HepG2 (cell line): ENCODE data around the gene BST1. TPM values are rescaled to one million over a fixed set of nuclear protein-coding genes. Genes with fewer than 3 reads are reported as not detected.

Source experiments
- ATAC-seq: fragments of 200-7000 bp; cut with Tn5 transposase; 3 replicates; pipeline ENCODE4 v1.9.1; 2020; ENCODE audit warnings: mild to moderate bottlenecking, moderate library complexity
- BruUV-seq: library from RNA; stranded (reverse); fragments of 400-500 nt; replicated peaks from 2 replicates; lab custom pipeline; 2021; lab: Mats Ljungman, UMichigan
- CTCF ChIA-PET: fragments of 300-600 bp; formaldehyde crosslinking; extraction: SDS; loops from one replicate; lab custom pipeline; 2021; ENCODE audit warnings: low total read pairs, inconsistent platforms, low intra/inter-chr PET ratio; lab: Yijun Ruan, JAX
- POLR2A ChIA-PET: fragments of 350-600 bp; sonication (Branson Sonifier 250); formaldehyde crosslinking; loops from one replicate; lab custom pipeline; 2020; ENCODE audit warnings: antibody characterized with exemption, inconsistent platforms; lab: Yijun Ruan, JAX
- DNase-seq: peaks from one replicate; pipeline ENCODE4 v3.0.0-alpha.2; 2015; ENCODE audit warnings: low spot score
- FAIRE-seq: peaks from 3 replicates; lab custom pipeline; 2011; peaks lifted over from hg19 to GRCh38; lab: Jason Lieb, UNC
- H2AFZ ChIP-seq: one replicate; pipeline ENCODE4 v1.6.1; 2011; ENCODE audit warnings: low read length, inconsistent platforms
- H3K27ac ChIP-seq: fragments of 300-600 bp; 3 replicates; pipeline ENCODE4 v1.8.0; 2011; ENCODE audit warnings: mixed run types, mild to moderate bottlenecking, mixed read lengths, low read length, inconsistent platforms; ENCODE audit not compliant: insufficient read depth; ENCODE audit errors: extremely low read length
- H3K27me3 ChIP-seq, 2 experiments: fragments of 200-600 bp in 1 of 2; 2 replicates in 1 of 2; 3 replicates in 1 of 2; pipeline versions ENCODE4 v1.6.0 to v1.8.0; 2011; ENCODE audit warnings: low read length in 2 of 2, mild to moderate bottlenecking in 2 of 2, moderate library complexity in 2 of 2, inconsistent platforms in 1 of 2; ENCODE audit not compliant: insufficient read depth in 2 of 2, control insufficient read depth in 1 of 2
- H3K36me3 ChIP-seq, 2 experiments: fragments of 200-600 bp in 1 of 2; replicated peaks in 1 of 2; 2 replicates in 1 of 2; 3 replicates in 1 of 2; pipeline versions ENCODE4 v1.5.1 to v1.8.0; 2011; ENCODE audit warnings: low read length in 2 of 2, inconsistent platforms in 1 of 2; ENCODE audit not compliant: insufficient read depth in 2 of 2, control insufficient read depth in 1 of 2
- H3K4me1 ChIP-seq: 2 replicates; pipeline ENCODE4 v1.5.1; 2012; ENCODE audit warnings: low read length, inconsistent platforms; ENCODE audit not compliant: insufficient read depth
- H3K4me2 ChIP-seq: 2 replicates; pipeline ENCODE4 v1.6.0; 2011; ENCODE audit warnings: low read depth, low read length, inconsistent platforms
- H3K4me3 ChIP-seq, 3 experiments: fragments of 200-600 bp in 1 of 3; sonication (generic), shearing (Covaris generic) in 1 of 3; replicated peaks in 1 of 3; 2 replicates each; pipeline ENCODE4 v1.5.1; 2011 to 2016; ENCODE audit warnings: low read length in 3 of 3, inconsistent platforms in 2 of 3, low read depth in 2 of 3, mild to moderate bottlenecking in 2 of 3, control low read depth in 1 of 3, mixed read lengths in 1 of 3; ENCODE audit not compliant: insufficient read depth in 1 of 3
- H3K79me2 ChIP-seq: one replicate; pipeline ENCODE4 v1.6.1; 2011; ENCODE audit warnings: low read length, inconsistent platforms; ENCODE audit not compliant: insufficient read depth
- H3K9ac ChIP-seq: 2 replicates; pipeline ENCODE4 v1.6.0; 2011; ENCODE audit warnings: mild to moderate bottlenecking, low read depth, low read length, inconsistent platforms; ENCODE audit not compliant: insufficient read depth
- H3K9me3 ChIP-seq: 2 replicates; pipeline ENCODE4 v1.5.1; 2012; ENCODE audit warnings: mild to moderate bottlenecking, low read length
- H4K20me1 ChIP-seq: 2 replicates; pipeline ENCODE4 v1.6.0; 2011; ENCODE audit warnings: inconsistent platforms, mild to moderate bottlenecking, low read length, moderate library complexity; ENCODE audit not compliant: insufficient read depth
- ATRX ChIP-seq: sonication (generic); formaldehyde crosslinking; IDR thresholded peaks from 2 replicates; pipeline ENCODE4 v1.4.0; 2020; ENCODE audit warnings: missing genetic modification reagents, borderline replicate concordance
- BORCS8-MEF2B ChIP-seq: sonication (generic); formaldehyde crosslinking; IDR thresholded peaks from 2 replicates; pipeline ENCODE4 v1.8.0; 2022; ENCODE audit warnings: mild to moderate bottlenecking, missing genetic modification reagents
- CCAR2 ChIP-seq: fragments of 200-400 bp; formaldehyde crosslinking; optimal IDR thresholded peaks from 2 replicates; pipeline ENCODE3; 2018; ENCODE audit warnings: low read depth, mild to moderate bottlenecking, low read length, moderate library complexity
- HMGA1 ChIP-seq: sonication (generic); formaldehyde crosslinking; conservative IDR thresholded peaks from 2 replicates; pipeline ENCODE4 v1.4.0; 2020; ENCODE audit warnings: missing genetic modification reagents
- SMYD3 ChIP-seq: sonication (generic); formaldehyde crosslinking; IDR thresholded peaks from 2 replicates; pipeline ENCODE4 v1.8.1; 2023; ENCODE audit warnings: mild to moderate bottlenecking, missing genetic modification reagents
- USF2 ChIP-seq, 2 experiments: sonication (generic) in 1 of 2; formaldehyde crosslinking in 1 of 2; IDR thresholded peaks; 2 replicates each; pipeline versions ENCODE4 v1.5.1 to v1.6.1; 2011 to 2020; ENCODE audit warnings: borderline replicate concordance in 1 of 2, low read depth in 1 of 2, low read length in 1 of 2, mild to moderate bottlenecking in 1 of 2, missing genetic modification reagents in 1 of 2, moderate library complexity in 1 of 2
- ZNF138 ChIP-seq: sonication (generic); formaldehyde crosslinking; IDR thresholded peaks from 2 replicates; pipeline ENCODE4 v1.5.0; 2020; ENCODE audit warnings: mild to moderate bottlenecking, low read depth, missing genetic modification reagents
- ZNF652 ChIP-seq: IDR thresholded peaks from 2 replicates; pipeline ENCODE4 v1.6.1; 2016; ENCODE audit warnings: low read depth, borderline replicate concordance
- ZSCAN22 ChIP-seq: sonication (generic); formaldehyde crosslinking; IDR thresholded peaks from 2 replicates; pipeline ENCODE4 v1.4.0; 2020; ENCODE audit warnings: mild to moderate bottlenecking, missing genetic modification reagents
- WGBS: methylation state at CpG from one replicate; pipeline ENCODE4 v1.1.6; 2017; ENCODE audit warnings: low lambda C conversion rate; 5-methylcytosine and 5-hydroxymethylcytosine counted together
- in situ Hi-C: cut with HindIII; loops from 2 replicates; pipeline ENCODE4 v1.10.0; 2017; ENCODE audit warnings: low pct_unique_long_range_greater_than_20kb; ENCODE audit not compliant: extremely low pct_ligation_motif_present
- intact Hi-C: fragments of 100-400 bp; cut with micrococcal nuclease; formaldehyde crosslinking; loops from one replicate; pipeline ENCODE4 v1.10.0; 2022; ENCODE audit not compliant: unreplicated experiment
- polyA plus RNA-seq, 8 experiments: library from polyadenylated mRNA; depleted of rRNA in 3 of 8; stranded (reverse) in 7 of 8; unstranded in 1 of 8; fragments of >200 nt; fragmentation: Illumina TruSeq in 4 of 8; extraction: Trizol in 4 of 8; gene quantifications; 2 replicates each; pipeline versions ENCODE4 v1.2.1 to v1.2.3, GENCODE V29; 2011 to 2016; ENCODE audit warnings: low read depth in 4 of 8, missing spikeins in 1 of 8, mixed read lengths in 1 of 8; ENCODE audit not compliant: insufficient read depth in 1 of 8
- total RNA-seq, 5 experiments: library from RNA; depleted of rRNA; stranded (reverse); fragments of >200 nt; fragmentation: Illumina TruSeq; extraction: Trizol; gene quantifications; 2 replicates each; pipeline ENCODE4 v1.2.3, GENCODE V29; 2016; ENCODE audit warnings: low read depth in 1 of 5
- TF ChIP-seq, protein P1 (sequence below): sonication (generic); formaldehyde crosslinking; IDR thresholded peaks from 2 replicates; pipeline ENCODE4 v1.5.0; 2020; ENCODE audit warnings: mild to moderate bottlenecking, low read depth, missing genetic modification reagents, borderline replicate concordance

Gene BST1
- total and polyA plus RNA-seq, 2 of the 13 experiments (the other 11 are each of a cell fraction or from before 2014, with no cell fraction given): 0.09 to 0.49 TPM

DNA sequence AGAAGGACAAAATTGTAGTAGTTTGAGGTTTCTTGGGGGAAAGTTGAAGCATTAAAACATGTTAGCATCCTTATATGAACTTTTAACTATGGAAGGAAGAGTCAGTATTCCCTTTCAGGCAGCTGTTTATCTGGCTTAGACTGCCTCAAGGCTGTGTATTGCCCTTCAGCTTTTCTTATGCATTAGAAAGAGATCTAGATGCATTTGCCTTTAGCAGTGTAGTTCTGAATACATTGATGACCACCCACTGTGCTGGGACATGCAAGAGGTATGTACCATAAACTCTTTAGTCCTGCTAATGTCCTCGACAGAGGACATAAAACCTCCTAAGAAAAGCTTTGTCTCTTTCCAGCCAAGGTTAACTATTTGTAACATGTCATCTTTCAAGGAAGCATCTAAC, 18.4 kb upstream of the BST1 start:
- no peak overlapping the region for H3K4me3 ChIP-seq
- no peaks in the 10 kb centered on the region for H4K20me1 ChIP-seq
- H3K4me1 ChIP-seq: peaks cover 35% of the 10 kb centered on the region
- in situ Hi-C loops (no loop called here), intact Hi-C loops (loop anchor here (5.0 to 10.0 kb wide), 3 partner anchors 48 to 680 kb away; partner anchors contain the start of genes CPEB2 and TAPT1)
- H3K27me3 ChIP-seq: no peaks in the 10 kb centered on the region; a peak in 1 of 5 replicates
- no peak for DNase-seq
- WGBS: 100% methylated on average over 1 of the region's 1 CpG
- no peak for ATAC-seq
- no peak overlapping the region for H2AFZ ChIP-seq
- ChIA-PET POLR2A (no interaction called here), CTCF (no interaction called here)
- peaks cover 2 to 18% of the 10 kb centered on the region in 2 experiments; a peak in 3 of 5 replicates for H3K36me3 ChIP-seq
- no TSS peak for BruUV-seq
- TF ChIP-seq HMGA1 (CRISPR knock-in tag) (no peak), SMYD3 (CRISPR knock-in tag) (no peak), ATRX (CRISPR knock-in tag) (no peak), BORCS8-MEF2B (CRISPR knock-in tag) (no peak), USF2 (IDR thresholded peaks at IDR 0.05; ENCODE audit: low read depth, low read length) (no peak), USF2 (CRISPR knock-in tag; IDR thresholded peaks at IDR 0.05; ENCODE audit: borderline replicate concordance) (no peak), ZNF652 (CRISPR knock-in tag) (no peak), ZNF138 (no peak), ZSCAN22 (CRISPR knock-in tag) (no peak), CCAR2 (no peak)
- TF ChIP-seq, protein P1, sequence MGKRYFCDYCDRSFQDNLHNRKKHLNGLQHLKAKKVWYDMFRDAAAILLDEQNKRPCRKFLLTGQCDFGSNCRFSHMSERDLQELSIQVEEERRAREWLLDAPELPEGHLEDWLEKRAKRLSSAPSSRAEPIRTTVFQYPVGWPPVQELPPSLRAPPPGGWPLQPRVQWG (CRISPR knock-in tag): no peak
- H3K27ac ChIP-seq: no peak overlapping the region
- peak; percentile 8 for FAIRE-seq
- H3K9me3 ChIP-seq: no peaks in the 10 kb centered on the region
- H3K4me2 ChIP-seq: no peak overlapping the region
- H3K9ac ChIP-seq: no peak overlapping the region
- H3K79me2 ChIP-seq: peaks cover 43% of the 10 kb centered on the region
